ENCODE results near the gene MCRIP2.
A peak's percentile ranks its signal among the peaks of the same experiment; 100 is the strongest.

MCRIP2 gene

GRCh38 chr16:641326-642188, at the start of gene MCRIP2:
TSS of gene MCRIP2 (plus strand) at chr16:641828. CDS start at chr16:641992, 164 bp downstream.
- peak within 1 kb of the TSS; percentile 99 for H3K27ac ChIP-seq
- TF ChIP-seq CTCF (conservative IDR thresholded peaks at IDR 0.05) (no peak), ZFX (IDR thresholded peaks at IDR 0.05) (no peak)

- TF ChIP-seq ZFX (IDR thresholded peaks at IDR 0.05) (no peak), CTCF (conservative IDR thresholded peaks at IDR 0.05) (no peak)
- peak overlapping the region; percentile 99 for H3K27ac ChIP-seq
Observed at GRCh38 chr16:591892-592517, 49.6 kb upstream of the MCRIP2 start.

- peak overlapping the region; percentile 99 for H3K27ac ChIP-seq
- TF ChIP-seq ZFX (IDR thresholded peaks at IDR 0.05) (no peak; the same call in 1 of the 2 replicates), CTCF (conservative IDR thresholded peaks at IDR 0.05) (peak; percentile 58)
Observed at GRCh38 chr16:592518-593306, 48.9 kb upstream of the MCRIP2 start.

- H3K27ac ChIP-seq, result peak overlapping the region; percentile 99
- TF ChIP-seq CTCF (conservative IDR thresholded peaks at IDR 0.05) (no peak), ZFX (IDR thresholded peaks at IDR 0.05) (no peak)
Observed at GRCh38 chr16:593406-593805, 48.2 kb upstream of the MCRIP2 start.

GRCh38 chr16:593807-594206, 47.8 kb upstream of the MCRIP2 start:
- no peak for TF ChIP-seq ZFX (IDR thresholded peaks at IDR 0.05)
- TF ChIP-seq CTCF (conservative IDR thresholded peaks at IDR 0.05), result no peak
- peak overlapping the region; percentile 99 for H3K27ac ChIP-seq

GRCh38 chr16:595094-595528, 46.5 kb upstream of the MCRIP2 start:
- peak overlapping the region; percentile 99; the same call in 1 of the 2 replicates for H3K27ac ChIP-seq
- TF ChIP-seq CTCF (conservative IDR thresholded peaks at IDR 0.05), result no peak

All from C4-2B (cell line).